NCI-H526 (cell line): ENCODE results near the gene LSP1.

Experiments
- DNase-seq, 2 experiments: peaks; one replicate each; lab custom pipeline; 2025; lab: John Stamatoyannopoulos, UW

Gene LSP1

GRCh38 chr11:1825039-1825740, 27.7 kb upstream of the LSP1 start:
- DNase-seq, result peak in 1 of 2 experiments; percentile 57

- DNase-seq, result no peak
These were observed 27.0 kb upstream of the LSP1 start for GRCh38 chr11:1825785-1826451.

- DNase-seq, result peak in 1 of 2 experiments; percentile 58
These were observed 26.3 kb upstream of the LSP1 start for GRCh38 chr11:1826552-1827094.

- peak; percentile 50 to 88 for DNase-seq
These were observed 25.6 kb upstream of the LSP1 start for GRCh38 chr11:1827095-1827813.

GRCh38 chr11:1827931-1828330, 25.0 kb upstream of the LSP1 start:
- DNase-seq, result no peak

- no peak for DNase-seq
These were observed 24.3 kb upstream of the LSP1 start for GRCh38 chr11:1828542-1828941.

GRCh38 chr11:1829039-1829820, 23.7 kb upstream of the LSP1 start:
- no peak for DNase-seq

GRCh38 chr11:1830004-1830321, 22.9 kb upstream of the LSP1 start:
- DNase-seq, result no peak

GRCh38 chr11:1830322-1831223, 22.3 kb upstream of the LSP1 start:
- peak; percentile 57 to 90 for DNase-seq

GRCh38 chr11:1831338-1832210, 21.3 kb upstream of the LSP1 start:
- no peak for DNase-seq

- DNase-seq, result peak in 1 of 2 experiments; percentile 77
These were observed 20.5 kb upstream of the LSP1 start for GRCh38 chr11:1832211-1832919.

- DNase-seq, result no peak
These were observed 20.0 kb upstream of the LSP1 start for GRCh38 chr11:1832920-1833295.

GRCh38 chr11:1834062-1834610, 18.7 kb upstream of the LSP1 start:
- DNase-seq, result no peak

GRCh38 chr11:1834779-1835670, 17.9 kb upstream of the LSP1 start, which contains the start of gene SYT8:
SYT8 (plus strand) TSS chr11:1834990; CDS start chr11:1835106, 116 bp downstream.
- DNase-seq, result no peak

- no peak for DNase-seq
These were observed 17.2 kb upstream of the LSP1 start for GRCh38 chr11:1835671-1836010.

- no peak for DNase-seq
These were observed 16.6 kb upstream of the LSP1 start for GRCh38 chr11:1836011-1836945.
